ENCODE measurements around the gene NFATC2. TPM values are rescaled to one million over a fixed set of nuclear protein-coding genes. Genes with fewer than 3 reads are reported as not detected.

NFATC2 gene
- polyA plus RNA-seq, 1 of the 3 experiments (the other 2 are of a cell fraction), result 0.36 TPM

DNA sequence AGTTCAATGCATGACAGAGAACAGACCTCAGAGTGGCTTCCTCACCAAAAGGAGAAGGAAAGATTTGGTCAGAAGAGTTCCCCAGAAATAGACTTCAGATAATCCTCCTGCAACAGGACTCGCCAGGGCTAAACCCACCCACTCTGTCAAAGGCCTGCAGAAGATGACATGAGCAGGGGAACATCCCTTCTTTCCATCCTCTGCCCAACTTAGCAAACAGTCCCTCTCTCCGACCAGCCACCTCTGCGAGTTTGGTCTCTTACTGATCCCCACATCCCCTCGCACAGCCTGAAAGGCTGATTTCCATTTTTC is 7.5 kb downstream of the NFATC2 start:
- ChIA-PET CTCF (interaction anchor here (0.6 to 1.3 kb wide), 3 partner anchors 40 to 60 kb away, joined by 3 to 4 read pairs (median 4); no protein-coding TSS in a partner anchor), POLR2A (no interaction called here)
- TF ChIP-seq SIN3A (IDR thresholded peaks at IDR 0.05; ENCODE audit: borderline replicate concordance, low read depth, low read length) (no peak), GABPA (IDR thresholded peaks at IDR 0.05; ENCODE audit: low read depth) (no peak), FOXM1 (IDR thresholded peaks at IDR 0.05; ENCODE audit: low read depth) (no peak), CHD2 (IDR thresholded peaks at IDR 0.05; ENCODE audit: low read length, partially characterized antibody) (no peak), RXRA (IDR thresholded peaks at IDR 0.05; ENCODE audit: borderline replicate concordance, low read depth) (no peak), EZH2phosphoT487 (IDR thresholded peaks at IDR 0.05; ENCODE audit: borderline replicate concordance, low read depth) (no peak), ELF1 (IDR thresholded peaks at IDR 0.05) (no peak), NRF1 (IDR thresholded peaks at IDR 0.05; ENCODE audit: low read depth, low read length) (no peak), FOXJ3 (CRISPR knock-in tag; IDR thresholded peaks at IDR 0.05) (no peak), RCOR1 (IDR thresholded peaks at IDR 0.05; ENCODE audit: low read length) (no peak), JUND (IDR thresholded peaks at IDR 0.05) (no peak), RFX5 (IDR thresholded peaks at IDR 0.05; ENCODE audit: low read length) (no peak), NFIC (IDR thresholded peaks at IDR 0.05; ENCODE audit: borderline replicate concordance) (no peak), RAD21 (IDR thresholded peaks at IDR 0.05; ENCODE audit: low read length) (no peak)
- TF ChIP-seq, protein P1, sequence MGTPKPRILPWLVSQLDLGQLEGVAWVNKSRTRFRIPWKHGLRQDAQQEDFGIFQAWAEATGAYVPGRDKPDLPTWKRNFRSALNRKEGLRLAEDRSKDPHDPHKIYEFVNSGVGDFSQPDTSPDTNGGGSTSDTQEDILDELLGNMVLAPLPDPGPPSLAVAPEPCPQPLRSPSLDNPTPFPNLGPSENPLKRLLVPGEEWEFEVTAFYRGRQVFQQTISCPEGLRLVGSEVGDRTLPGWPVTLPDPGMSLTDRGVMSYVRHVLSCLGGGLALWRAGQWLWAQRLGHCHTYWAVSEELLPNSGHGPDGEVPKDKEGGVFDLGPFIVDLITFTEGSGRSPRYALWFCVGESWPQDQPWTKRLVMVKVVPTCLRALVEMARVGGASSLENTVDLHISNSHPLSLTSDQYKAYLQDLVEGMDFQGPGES (IDR thresholded peaks at IDR 0.05; ENCODE audit: low read depth, low read length), result no peak
- TF ChIP-seq, protein P2, sequence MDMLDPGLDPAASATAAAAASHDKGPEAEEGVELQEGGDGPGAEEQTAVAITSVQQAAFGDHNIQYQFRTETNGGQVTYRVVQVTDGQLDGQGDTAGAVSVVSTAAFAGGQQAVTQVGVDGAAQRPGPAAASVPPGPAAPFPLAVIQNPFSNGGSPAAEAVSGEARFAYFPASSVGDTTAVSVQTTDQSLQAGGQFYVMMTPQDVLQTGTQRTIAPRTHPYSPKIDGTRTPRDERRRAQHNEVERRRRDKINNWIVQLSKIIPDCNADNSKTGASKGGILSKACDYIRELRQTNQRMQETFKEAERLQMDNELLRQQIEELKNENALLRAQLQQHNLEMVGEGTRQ (IDR thresholded peaks at IDR 0.05; ENCODE audit: borderline replicate concordance, low read depth, low read length), result no peak
- TF ChIP-seq, protein P3, sequence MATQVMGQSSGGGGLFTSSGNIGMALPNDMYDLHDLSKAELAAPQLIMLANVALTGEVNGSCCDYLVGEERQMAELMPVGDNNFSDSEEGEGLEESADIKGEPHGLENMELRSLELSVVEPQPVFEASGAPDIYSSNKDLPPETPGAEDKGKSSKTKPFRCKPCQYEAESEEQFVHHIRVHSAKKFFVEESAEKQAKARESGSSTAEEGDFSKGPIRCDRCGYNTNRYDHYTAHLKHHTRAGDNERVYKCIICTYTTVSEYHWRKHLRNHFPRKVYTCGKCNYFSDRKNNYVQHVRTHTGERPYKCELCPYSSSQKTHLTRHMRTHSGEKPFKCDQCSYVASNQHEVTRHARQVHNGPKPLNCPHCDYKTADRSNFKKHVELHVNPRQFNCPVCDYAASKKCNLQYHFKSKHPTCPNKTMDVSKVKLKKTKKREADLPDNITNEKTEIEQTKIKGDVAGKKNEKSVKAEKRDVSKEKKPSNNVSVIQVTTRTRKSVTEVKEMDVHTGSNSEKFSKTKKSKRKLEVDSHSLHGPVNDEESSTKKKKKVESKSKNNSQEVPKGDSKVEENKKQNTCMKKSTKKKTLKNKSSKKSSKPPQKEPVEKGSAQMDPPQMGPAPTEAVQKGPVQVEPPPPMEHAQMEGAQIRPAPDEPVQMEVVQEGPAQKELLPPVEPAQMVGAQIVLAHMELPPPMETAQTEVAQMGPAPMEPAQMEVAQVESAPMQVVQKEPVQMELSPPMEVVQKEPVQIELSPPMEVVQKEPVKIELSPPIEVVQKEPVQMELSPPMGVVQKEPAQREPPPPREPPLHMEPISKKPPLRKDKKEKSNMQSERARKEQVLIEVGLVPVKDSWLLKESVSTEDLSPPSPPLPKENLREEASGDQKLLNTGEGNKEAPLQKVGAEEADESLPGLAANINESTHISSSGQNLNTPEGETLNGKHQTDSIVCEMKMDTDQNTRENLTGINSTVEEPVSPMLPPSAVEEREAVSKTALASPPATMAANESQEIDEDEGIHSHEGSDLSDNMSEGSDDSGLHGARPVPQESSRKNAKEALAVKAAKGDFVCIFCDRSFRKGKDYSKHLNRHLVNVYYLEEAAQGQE (IDR thresholded peaks at IDR 0.05; ENCODE audit: low read depth, low read length), result no peak
- TF ChIP-seq, protein P4, sequence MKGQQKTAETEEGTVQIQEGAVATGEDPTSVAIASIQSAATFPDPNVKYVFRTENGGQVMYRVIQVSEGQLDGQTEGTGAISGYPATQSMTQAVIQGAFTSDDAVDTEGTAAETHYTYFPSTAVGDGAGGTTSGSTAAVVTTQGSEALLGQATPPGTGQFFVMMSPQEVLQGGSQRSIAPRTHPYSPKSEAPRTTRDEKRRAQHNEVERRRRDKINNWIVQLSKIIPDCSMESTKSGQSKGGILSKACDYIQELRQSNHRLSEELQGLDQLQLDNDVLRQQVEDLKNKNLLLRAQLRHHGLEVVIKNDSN (IDR thresholded peaks at IDR 0.05; ENCODE audit: borderline replicate concordance, low read depth), result no peak
- TF ChIP-seq, protein P5, sequence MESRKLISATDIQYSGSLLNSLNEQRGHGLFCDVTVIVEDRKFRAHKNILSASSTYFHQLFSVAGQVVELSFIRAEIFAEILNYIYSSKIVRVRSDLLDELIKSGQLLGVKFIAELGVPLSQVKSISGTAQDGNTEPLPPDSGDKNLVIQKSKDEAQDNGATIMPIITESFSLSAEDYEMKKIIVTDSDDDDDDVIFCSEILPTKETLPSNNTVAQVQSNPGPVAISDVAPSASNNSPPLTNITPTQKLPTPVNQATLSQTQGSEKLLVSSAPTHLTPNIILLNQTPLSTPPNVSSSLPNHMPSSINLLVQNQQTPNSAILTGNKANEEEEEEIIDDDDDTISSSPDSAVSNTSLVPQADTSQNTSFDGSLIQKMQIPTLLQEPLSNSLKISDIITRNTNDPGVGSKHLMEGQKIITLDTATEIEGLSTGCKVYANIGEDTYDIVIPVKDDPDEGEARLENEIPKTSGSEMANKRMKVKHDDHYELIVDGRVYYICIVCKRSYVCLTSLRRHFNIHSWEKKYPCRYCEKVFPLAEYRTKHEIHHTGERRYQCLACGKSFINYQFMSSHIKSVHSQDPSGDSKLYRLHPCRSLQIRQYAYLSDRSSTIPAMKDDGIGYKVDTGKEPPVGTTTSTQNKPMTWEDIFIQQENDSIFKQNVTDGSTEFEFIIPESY (IDR thresholded peaks at IDR 0.05; ENCODE audit: borderline replicate concordance, low read depth), result no peak
- Histone ChIP-seq H3K27ac (ENCODE audit: low read depth in 2 of 2, low read length in 1 of 2) (no peak overlapping the region), H4K20me1 (ENCODE audit: insufficient read depth) (no peaks in the 10 kb centered on the region), H3K79me2 (ENCODE audit: insufficient read depth) (no peaks in the 10 kb centered on the region), H3K9ac (no peak overlapping the region), H3K4me1 (ENCODE audit: control insufficient read depth in 1 of 2, insufficient read depth in 2 of 2, low read depth in 1 of 2, low read length in 1 of 2) (peaks cover 4 to 12% of the 10 kb centered on the region in 2 experiments; a peak in 2 of 4 replicates), H2AFZ (ENCODE audit: low read depth) (no peak overlapping the region), H3K4me2 (no peak overlapping the region), H3F3A (replicated peaks; ENCODE audit: insufficient read depth) (no peaks in the 10 kb centered on the region), H3K9me3 (peaks cover 5% of the 10 kb centered on the region; the same call in 1 of the 2 replicates), H3K9me2 (no peaks in the 10 kb centered on the region), H3K27me3 (ENCODE audit: insufficient read depth) (no peaks in the 10 kb centered on the region), H3K4me3 (ENCODE audit: low read depth in 2 of 2, low read length in 1 of 2) (no peak overlapping the region), H3K36me3 (replicated peaks in 1 of 2; ENCODE audit: control insufficient read depth in 1 of 2, insufficient read depth in 2 of 2, low read length in 1 of 2) (peaks cover 0 to 4% of the 10 kb centered on the region in 2 experiments)
- no peak for DNase-seq
- WGBS (ENCODE audit: low lambda C conversion rate), result 100% methylated on average over 4 of the region's 4 CpGs
